Duodenal mucosa (tissue), 2 donors: ENCODE results near the gene CGN.

Experiments
- H3K27ac ChIP-seq: one replicate; pipeline ENCODE4 v1.7.0; 2013; ENCODE audit warnings: low read depth, low read length
- H3K27me3 ChIP-seq, 2 donors: one replicate each; pipeline ENCODE4 v1.7.0; 2013; ENCODE audit warnings: low read length in 2 of 2, control low read depth in 1 of 2; ENCODE audit not compliant: insufficient read depth in 2 of 2, control insufficient read depth in 1 of 2
- H3K36me3 ChIP-seq, 2 donors: one replicate each; pipeline ENCODE4 v1.7.0; 2013; ENCODE audit warnings: low read length in 2 of 2, control low read depth in 1 of 2; ENCODE audit not compliant: insufficient read depth in 2 of 2, control insufficient read depth in 1 of 2
- H3K4me1 ChIP-seq, 2 donors: one replicate each; pipeline ENCODE4 v1.7.0; 2013; ENCODE audit warnings: low read length in 2 of 2, control low read depth in 1 of 2; ENCODE audit not compliant: insufficient read depth in 2 of 2, control insufficient read depth in 1 of 2
- H3K4me3 ChIP-seq, 2 donors: one replicate each; pipeline ENCODE4 v1.7.0; 2013; ENCODE audit warnings: low read length in 2 of 2, low read depth in 1 of 2
- H3K9ac ChIP-seq, 2 donors: one replicate each; pipeline ENCODE4 v1.7.0; 2013; ENCODE audit warnings: low read length in 2 of 2, low read depth in 1 of 2
- H3K9me3 ChIP-seq, 2 donors: one replicate each; pipeline ENCODE4 v1.7.0; 2013; ENCODE audit warnings: low read length in 2 of 2, control low read depth in 1 of 2; ENCODE audit not compliant: control insufficient read depth in 1 of 2

Gene CGN

GRCh38 chr1:151565502-151566189, 54.5 kb downstream of the CGN start:
- no peaks in the 10 kb centered on the region for H3K27me3 ChIP-seq
- H3K36me3 ChIP-seq = peaks cover 12 to 27% of the 10 kb centered on the region in 2 donors
- H3K4me1 ChIP-seq = peaks cover 13 to 21% of the 10 kb centered on the region in 2 donors
- H3K4me3 ChIP-seq = no peak overlapping the region
- no peak overlapping the region for H3K27ac ChIP-seq
- H3K9ac ChIP-seq = no peak overlapping the region
- no peaks in the 10 kb centered on the region for H3K9me3 ChIP-seq

DNA sequence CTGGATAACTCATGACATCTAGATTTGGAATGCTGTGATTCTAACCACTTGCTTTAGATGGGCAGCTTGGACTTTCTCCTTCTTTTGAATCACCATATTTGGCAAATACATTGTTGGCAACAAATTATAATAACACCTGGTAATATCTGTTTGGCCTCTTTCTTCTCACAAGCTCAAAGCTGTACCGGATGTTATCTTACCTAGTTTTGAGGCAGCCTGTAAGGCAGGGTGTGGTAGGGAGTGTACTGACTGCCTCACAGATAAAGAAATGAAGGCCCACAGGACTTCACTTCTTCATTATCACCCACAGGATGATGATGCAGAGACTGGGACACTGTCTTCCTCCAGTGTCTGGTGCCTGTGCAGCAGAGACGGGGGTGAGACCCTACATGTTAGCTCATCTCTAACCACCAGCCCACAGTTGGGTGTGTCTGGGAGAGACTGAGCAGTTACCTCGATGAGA, 57.5 kb downstream of the CGN start:
- Histone ChIP-seq H3K9me3 (no peaks in the 10 kb centered on the region), H3K9ac (no peak overlapping the region), H3K36me3 (peaks cover 12 to 26% of the 10 kb centered on the region in 2 donors), H3K27me3 (no peaks in the 10 kb centered on the region), H3K4me1 (peaks cover 13 to 21% of the 10 kb centered on the region in 2 donors), H3K27ac (no peak overlapping the region), H3K4me3 (no peak overlapping the region)

- Histone ChIP-seq H3K4me3 (no peak overlapping the region), H3K27ac (no peak overlapping the region), H3K27me3 (no peaks in the 10 kb centered on the region), H3K9ac (no peak overlapping the region), H3K9me3 (no peaks in the 10 kb centered on the region), H3K4me1 (peaks cover 13 to 21% of the 10 kb centered on the region in 2 donors), H3K36me3 (peaks cover 4 to 29% of the 10 kb centered on the region in 2 donors)
Observed at GRCh38 chr1:151570819-151571218, 59.6 kb downstream of the CGN start.

GRCh38 chr1:151574575-151575529, 63.7 kb downstream of the CGN start:
- Histone ChIP-seq H3K4me1 (peaks cover 0 to 3% of the 10 kb centered on the region in 2 donors), H3K27ac (no peak overlapping the region), H3K27me3 (no peaks in the 10 kb centered on the region), H3K36me3 (peaks cover 19 to 55% of the 10 kb centered on the region in 2 donors), H3K9ac (no peak overlapping the region), H3K9me3 (no peaks in the 10 kb centered on the region), H3K4me3 (no peak overlapping the region)

- no peaks in the 10 kb centered on the region for H3K9me3 ChIP-seq
- H3K4me3 ChIP-seq = no peak overlapping the region
- H3K4me1 ChIP-seq = no peaks in the 10 kb centered on the region
- no peak overlapping the region for H3K27ac ChIP-seq
- no peak overlapping the region for H3K9ac ChIP-seq
- H3K27me3 ChIP-seq = no peaks in the 10 kb centered on the region
- peaks cover 23 to 77% of the 10 kb centered on the region in 2 donors for H3K36me3 ChIP-seq
Observed at GRCh38 chr1:151577173-151577572, 66.0 kb downstream of the CGN start.

DNA sequence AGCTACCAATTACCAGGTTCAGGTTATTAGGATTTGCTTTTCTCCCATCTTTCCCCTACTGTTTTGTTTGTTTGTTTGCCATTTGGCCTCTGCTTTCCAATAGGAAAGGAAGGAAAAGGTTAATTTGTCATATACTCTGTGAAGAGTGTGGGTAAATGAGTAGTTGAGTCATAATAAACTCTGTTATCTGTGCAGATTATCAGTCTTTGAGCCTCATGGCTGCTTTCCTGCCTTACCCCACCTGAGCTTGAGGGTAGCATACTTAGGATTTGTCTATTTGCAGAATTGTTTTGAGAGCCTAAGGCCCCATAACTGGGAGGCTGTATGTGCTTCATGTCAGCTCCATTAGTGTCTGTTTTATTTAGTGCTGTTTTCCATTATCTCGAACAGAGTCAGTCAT, 67.8 kb downstream of the CGN start:
- Histone ChIP-seq H3K27me3 (no peaks in the 10 kb centered on the region), H3K36me3 (peaks cover 25 to 65% of the 10 kb centered on the region in 2 donors), H3K9ac (no peak overlapping the region), H3K27ac (no peak overlapping the region), H3K4me3 (no peak overlapping the region), H3K9me3 (no peaks in the 10 kb centered on the region), H3K4me1 (no peaks in the 10 kb centered on the region)

- Histone ChIP-seq H3K4me3 (no peak overlapping the region), H3K9ac (no peak overlapping the region), H3K4me1 (no peaks in the 10 kb centered on the region), H3K9me3 (no peaks in the 10 kb centered on the region), H3K27me3 (no peaks in the 10 kb centered on the region), H3K27ac (no peak overlapping the region), H3K36me3 (peaks cover 25 to 59% of the 10 kb centered on the region in 2 donors)
Observed at GRCh38 chr1:151579436-151580225, 68.4 kb downstream of the CGN start.

- H3K36me3 ChIP-seq = peaks cover 17 to 45% of the 10 kb centered on the region in 2 donors
- H3K9me3 ChIP-seq = no peaks in the 10 kb centered on the region
- H3K27me3 ChIP-seq = no peaks in the 10 kb centered on the region
- H3K9ac ChIP-seq = no peak overlapping the region
- H3K4me3 ChIP-seq = no peak overlapping the region
- no peak overlapping the region for H3K27ac ChIP-seq
- H3K4me1 ChIP-seq = peaks cover 0 to 3% of the 10 kb centered on the region in 2 donors
Observed at GRCh38 chr1:151581451-151581850, 70.3 kb downstream of the CGN start.

DNA sequence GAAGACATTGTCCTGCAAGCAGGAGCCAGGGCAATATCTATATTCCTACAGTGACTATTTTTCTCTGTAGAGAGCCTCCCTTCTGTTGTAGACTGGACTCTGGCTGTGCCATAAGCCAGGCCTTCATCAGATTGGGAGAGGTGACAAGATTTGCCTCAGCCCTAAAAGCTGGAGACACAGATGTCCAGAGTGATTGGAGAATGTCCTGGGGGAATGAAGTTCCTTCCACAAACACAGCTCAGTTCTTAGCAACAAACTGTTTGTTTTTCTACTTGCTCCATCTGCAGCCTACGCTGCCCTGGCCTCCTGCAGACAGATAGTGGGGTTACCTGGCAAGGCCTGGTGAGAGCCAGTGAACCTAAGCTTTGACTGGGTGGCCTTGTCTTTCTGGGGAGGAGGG, 70.7 kb downstream of the CGN start:
- Histone ChIP-seq H3K27me3 (no peaks in the 10 kb centered on the region), H3K4me1 (peaks cover 0 to 3% of the 10 kb centered on the region in 2 donors), H3K27ac (no peak overlapping the region), H3K36me3 (peaks cover 17 to 45% of the 10 kb centered on the region in 2 donors), H3K9me3 (no peaks in the 10 kb centered on the region), H3K9ac (no peak overlapping the region), H3K4me3 (no peak overlapping the region)
